ENCODE results near the gene EVC. TPM values are rescaled to one million over a fixed set of nuclear protein-coding genes. Genes with fewer than 3 reads are reported as not detected.

Gene EVC
- total and polyA plus RNA-seq, 2 donors from 2014 or later, result 7.8 to 159 TPM

- Histone ChIP-seq H3K27ac (ENCODE audit: low read depth in 2 of 2, low read length in 2 of 2) (peak overlapping the region; percentile 39 to 60), H3K4me1 (ENCODE audit: control insufficient read depth in 2 of 3, insufficient read depth in 2 of 3, low read depth in 1 of 3, low read length in 3 of 3) (peaks cover 2 to 61% (median 52%) of the 10 kb centered on the region in 3 donors), H3K9ac (ENCODE audit: low read length in 3 of 3) (peak overlapping the region in 1 of 3 donors; percentile 17), H3K9me3 (ENCODE audit: control insufficient read depth in 2 of 3, insufficient read depth in 1 of 3, low read length in 3 of 3) (peaks cover 0 to 2% (median 0%) of the 10 kb centered on the region in 3 donors), H3K36me3 (ENCODE audit: control insufficient read depth in 2 of 3, insufficient read depth in 3 of 3, low read length in 3 of 3) (no peaks in the 10 kb centered on the region), H3K27me3 (ENCODE audit: control insufficient read depth, insufficient read depth, low read length) (no peaks in the 10 kb centered on the region), H3K4me3 (ENCODE audit: low read length in 3 of 3) (no peak overlapping the region)
- no peak for TF ChIP-seq CTCF (IDR thresholded peaks at IDR 0.05; ENCODE audit: borderline replicate concordance, extremely low read depth, insufficient read depth)
- peak in 2 of 5 donors; percentile 7 to 27 for DNase-seq
- FAIRE-seq, result no peak
- intact Hi-C loops (cut with DNase I), result no loop called here
Measured at GRCh38 chr4:5720157-5720850, 9.3 kb downstream of the EVC start.

GRCh38 chr4:5720980-5721379, 10.0 kb downstream of the EVC start:
- peak overlapping the region in 1 of 3 donors; percentile 17 for H3K9ac ChIP-seq (ENCODE audit: low read length in 3 of 3)
- intact Hi-C loops (cut with DNase I), result no loop called here
- H3K27me3 ChIP-seq (ENCODE audit: control insufficient read depth, insufficient read depth, low read length), result no peaks in the 10 kb centered on the region
- no peak for DNase-seq
- no peak for TF ChIP-seq CTCF (IDR thresholded peaks at IDR 0.05; ENCODE audit: borderline replicate concordance, extremely low read depth, insufficient read depth)
- H3K4me1 ChIP-seq (ENCODE audit: control insufficient read depth in 2 of 3, insufficient read depth in 2 of 3, low read depth in 1 of 3, low read length in 3 of 3), result peaks cover 2 to 60% (median 52%) of the 10 kb centered on the region in 3 donors
- no peaks in the 10 kb centered on the region for H3K9me3 ChIP-seq (ENCODE audit: control insufficient read depth in 2 of 3, insufficient read depth in 1 of 3, low read length in 3 of 3)
- no peak for FAIRE-seq
- no peak overlapping the region for H3K4me3 ChIP-seq (ENCODE audit: low read length in 3 of 3)
- no peaks in the 10 kb centered on the region for H3K36me3 ChIP-seq (ENCODE audit: control insufficient read depth in 2 of 3, insufficient read depth in 3 of 3, low read length in 3 of 3)
- peak overlapping the region; percentile 8 to 39 for H3K27ac ChIP-seq (ENCODE audit: low read depth in 2 of 2, low read length in 2 of 2)

- no peak for FAIRE-seq
- no peak overlapping the region for H3K9ac ChIP-seq (ENCODE audit: low read length in 3 of 3)
- H3K27ac ChIP-seq (ENCODE audit: low read depth in 2 of 2, low read length in 2 of 2), result peak overlapping the region; percentile 77 to 85
Measured at GRCh38 chr4:5721923-5722322, 10.9 kb downstream of the EVC start.

More at GRCh38 chr4:5721923-5722322, 10.9 kb downstream of the EVC start:
- Histone ChIP-seq H3K9me3 (ENCODE audit: control insufficient read depth in 2 of 3, insufficient read depth in 1 of 3, low read length in 3 of 3) (no peaks in the 10 kb centered on the region), H3K27me3 (ENCODE audit: control insufficient read depth, insufficient read depth, low read length) (no peaks in the 10 kb centered on the region), H3K36me3 (ENCODE audit: control insufficient read depth in 2 of 3, insufficient read depth in 3 of 3, low read length in 3 of 3) (no peaks in the 10 kb centered on the region), H3K4me1 (ENCODE audit: control insufficient read depth in 2 of 3, insufficient read depth in 2 of 3, low read depth in 1 of 3, low read length in 3 of 3) (peaks cover 2 to 58% (median 49%) of the 10 kb centered on the region in 3 donors), H3K4me3 (ENCODE audit: low read length in 3 of 3) (no peak overlapping the region)
- TF ChIP-seq CTCF (IDR thresholded peaks at IDR 0.05; ENCODE audit: borderline replicate concordance, extremely low read depth, insufficient read depth), result no peak
- intact Hi-C loops (cut with DNase I), result no loop called here
- no peak for DNase-seq
